ENCODE measurements around the gene RPL10A.

RPL10A gene

GRCh38 chr6:35471836-35472345, 3.7 kb downstream of the RPL10A start:
- FAIRE-seq (no peak), DNase-seq (ENCODE audit: insufficient read length, low spot score) (no peak)
- no peak for TF ChIP-seq CTCF (IDR thresholded peaks at IDR 0.05; ENCODE audit: insufficient read depth, missing control alignments)

- no peak for DNase-seq (ENCODE audit: insufficient read length, low spot score)
- FAIRE-seq: no peak
- TF ChIP-seq CTCF (IDR thresholded peaks at IDR 0.05; ENCODE audit: insufficient read depth, missing control alignments): no peak
These were observed 5.1 kb downstream of the RPL10A start for GRCh38 chr6:35473075-35473849.

- DNase-seq (ENCODE audit: insufficient read length, low spot score): no peak
- no peak for FAIRE-seq
- TF ChIP-seq CTCF (IDR thresholded peaks at IDR 0.05; ENCODE audit: insufficient read depth, missing control alignments): no peak
These were observed 5.6 kb downstream of the RPL10A start for GRCh38 chr6:35473850-35474130.

DNA sequence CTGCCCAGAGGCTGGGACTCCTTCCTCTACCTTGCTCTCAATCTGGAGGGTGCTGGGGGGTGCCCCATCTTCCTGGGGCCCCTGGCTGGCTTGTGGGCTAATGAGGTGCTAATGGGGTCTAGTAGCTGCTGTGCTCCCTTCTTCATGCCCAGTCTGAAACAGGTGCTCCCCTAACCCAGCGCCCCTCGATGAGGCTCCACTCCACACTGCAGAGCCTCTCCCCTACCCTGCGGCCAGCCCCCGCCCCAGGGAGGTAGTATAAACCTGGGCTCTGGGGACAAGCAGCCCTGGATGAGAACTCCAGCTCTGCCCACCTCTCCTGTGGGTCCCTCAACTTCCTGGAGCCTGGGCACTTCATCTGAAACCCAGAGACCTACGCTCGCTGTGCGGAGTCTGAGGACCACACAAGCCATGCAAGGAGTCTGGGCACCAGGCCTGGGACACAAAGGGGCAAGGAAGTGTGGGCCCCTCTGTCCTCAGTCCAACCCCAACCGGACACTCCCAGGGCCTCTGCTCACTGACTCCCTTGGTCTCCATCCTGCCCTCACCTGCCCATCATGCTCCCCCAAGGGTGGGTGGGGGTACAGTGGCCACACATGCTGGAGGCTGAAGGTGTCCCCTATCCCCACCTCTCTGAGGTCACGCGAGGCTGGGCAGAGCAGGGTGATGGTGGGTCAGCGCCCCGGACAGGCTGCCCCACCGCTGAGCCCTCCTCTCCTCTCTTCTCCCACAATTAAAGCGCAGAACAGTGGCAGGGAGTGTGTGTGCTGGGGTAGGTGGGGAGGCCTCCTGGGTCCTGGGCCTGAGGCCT, 6.1 kb downstream of the RPL10A start:
- no peak for TF ChIP-seq CTCF (IDR thresholded peaks at IDR 0.05; ENCODE audit: insufficient read depth, missing control alignments)
- DNase-seq (ENCODE audit: insufficient read length, low spot score): no peak
- no peak for FAIRE-seq

DNA sequence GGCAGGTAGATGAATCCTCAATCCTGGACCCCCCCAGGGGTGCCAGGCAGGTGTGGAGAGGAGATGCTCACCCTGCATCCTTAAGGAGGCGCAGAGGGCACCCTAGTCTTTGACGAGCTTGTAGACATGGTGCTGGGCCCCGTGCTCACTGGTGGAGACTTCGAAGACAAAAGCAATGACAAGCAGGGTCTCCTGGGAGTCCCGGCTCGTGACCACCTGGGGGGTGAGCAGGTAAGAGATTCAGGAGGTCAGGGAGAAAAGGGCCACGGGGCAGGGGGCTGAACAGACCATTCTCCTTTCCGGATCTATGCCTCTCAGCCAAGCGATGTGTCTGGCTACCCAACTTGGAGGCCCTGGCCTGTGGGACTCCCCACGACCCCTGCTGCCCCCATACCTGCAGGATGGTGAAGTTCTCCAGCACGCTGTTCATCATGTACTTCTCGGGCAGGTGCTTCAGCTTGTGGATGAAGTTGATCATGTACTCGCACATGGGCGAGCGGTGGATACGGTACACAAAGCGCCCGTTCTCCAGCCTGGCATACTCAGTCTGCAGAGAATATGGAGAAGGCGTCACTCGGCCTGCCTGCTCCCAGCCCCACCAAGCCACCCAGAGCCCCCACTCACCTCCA, 6.9 kb downstream of the RPL10A start:
- no peak for FAIRE-seq
- DNase-seq (ENCODE audit: insufficient read length, low spot score): no peak
- no peak for TF ChIP-seq CTCF (IDR thresholded peaks at IDR 0.05; ENCODE audit: insufficient read depth, missing control alignments)

- FAIRE-seq (no peak), DNase-seq (ENCODE audit: insufficient read length, low spot score) (no peak)
- TF ChIP-seq CTCF (IDR thresholded peaks at IDR 0.05; ENCODE audit: insufficient read depth, missing control alignments): no peak
These were observed 7.4 kb downstream of the RPL10A start for GRCh38 chr6:35475573-35475972.
